ENCODE data around the gene CLN5. TPM values are rescaled to one million over a fixed set of nuclear protein-coding genes. Genes with fewer than 3 reads are reported as not detected.

CLN5 gene
- total RNA-seq (2021; ENCODE audit: unreplicated experiment), result 21.4 TPM
- polyA plus RNA-seq (2012; ENCODE audit: insufficient read length), result 14.2 TPM
- Bru-seq, nascent RNA, result percentile 62 among the genes with signal in this experiment
- BruChase-seq, experiment 1, labeled RNA remaining after a 2-hour chase, result percentile 72 among the genes with signal in this experiment
- BruChase-seq, experiment 2, labeled RNA remaining after a 6-hour chase, result percentile 87 among the genes with signal in this experiment
- long read RNA-seq, full-length matches to known transcripts, result 36 of 38 reads
- long read RNA-seq, partial matches to known transcripts, result 0 of 38 reads
- long read RNA-seq, other reads (novel, unspliced or antisense), result 2 of 38 reads

DNA sequence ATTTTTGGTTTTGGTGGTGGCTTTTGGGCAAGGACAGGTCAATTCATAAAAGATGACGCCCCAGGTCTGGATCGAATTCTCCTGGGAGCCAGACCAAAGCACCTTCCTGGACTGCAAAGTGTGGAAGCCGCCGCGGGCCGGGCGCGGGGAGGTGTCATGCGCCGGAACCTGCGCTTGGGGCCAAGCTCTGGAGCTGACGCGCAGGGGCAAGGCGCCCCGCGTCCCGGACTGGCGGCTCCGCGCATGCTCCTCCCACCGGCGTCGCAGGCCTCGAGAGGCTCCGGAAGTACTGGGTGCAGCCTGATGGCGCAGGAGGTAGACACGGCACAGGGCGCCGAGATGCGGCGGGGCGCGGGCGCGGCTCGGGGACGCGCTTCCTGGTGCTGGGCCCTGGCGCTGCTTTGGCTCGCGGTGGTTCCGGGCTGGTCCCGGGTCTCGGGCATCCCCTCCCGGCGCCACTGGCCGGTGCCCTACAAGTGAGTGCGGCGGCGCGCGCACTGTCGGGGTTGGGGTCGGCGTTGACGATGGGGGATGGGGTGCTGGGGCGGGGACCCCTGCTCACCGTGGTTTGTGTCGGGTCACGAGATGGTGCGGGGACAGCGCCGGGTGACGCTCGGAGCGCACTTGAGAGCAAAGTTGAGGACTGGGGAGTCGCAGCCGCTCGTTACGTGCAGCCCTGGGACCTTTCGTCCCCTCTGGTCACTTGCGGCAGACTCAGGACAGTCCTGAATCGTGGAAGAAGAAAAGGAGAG, at the start of gene CLN5:
CLN5 (plus strand) TSS at position 286 of the 752 bp plus-strand sequence; CDS start at position 304, 18 bp downstream.
- intact Hi-C loops (cut with micrococcal nuclease; ENCODE audit: unreplicated experiment) (no loop called here), in situ Hi-C loops (cut with HindIII; ENCODE audit: low pct_unique_long_range_greater_than_20kb, low sequenced_read_pairs) (no loop called here)
- H3K4me3 ChIP-seq (ENCODE audit: low read depth in 2 of 2, low read length in 2 of 2), result peak within 1 kb of the TSS; percentile 72 to 84
- TF ChIP-seq TCF7L2 (IDR thresholded peaks at IDR 0.05; ENCODE audit: low read depth, low read length) (no peak), SIN3A (IDR thresholded peaks at IDR 0.05; ENCODE audit: borderline replicate concordance, insufficient read depth, low read depth, low read length) (peak; percentile 85; the same call in 1 of the 2 replicates), POLR2AphosphoS5 (IDR thresholded peaks at IDR 0.05; ENCODE audit: low read depth, low read length) (peak; percentile 70; the same call in 1 of the 2 replicates)
- TF ChIP-seq, protein P1, sequence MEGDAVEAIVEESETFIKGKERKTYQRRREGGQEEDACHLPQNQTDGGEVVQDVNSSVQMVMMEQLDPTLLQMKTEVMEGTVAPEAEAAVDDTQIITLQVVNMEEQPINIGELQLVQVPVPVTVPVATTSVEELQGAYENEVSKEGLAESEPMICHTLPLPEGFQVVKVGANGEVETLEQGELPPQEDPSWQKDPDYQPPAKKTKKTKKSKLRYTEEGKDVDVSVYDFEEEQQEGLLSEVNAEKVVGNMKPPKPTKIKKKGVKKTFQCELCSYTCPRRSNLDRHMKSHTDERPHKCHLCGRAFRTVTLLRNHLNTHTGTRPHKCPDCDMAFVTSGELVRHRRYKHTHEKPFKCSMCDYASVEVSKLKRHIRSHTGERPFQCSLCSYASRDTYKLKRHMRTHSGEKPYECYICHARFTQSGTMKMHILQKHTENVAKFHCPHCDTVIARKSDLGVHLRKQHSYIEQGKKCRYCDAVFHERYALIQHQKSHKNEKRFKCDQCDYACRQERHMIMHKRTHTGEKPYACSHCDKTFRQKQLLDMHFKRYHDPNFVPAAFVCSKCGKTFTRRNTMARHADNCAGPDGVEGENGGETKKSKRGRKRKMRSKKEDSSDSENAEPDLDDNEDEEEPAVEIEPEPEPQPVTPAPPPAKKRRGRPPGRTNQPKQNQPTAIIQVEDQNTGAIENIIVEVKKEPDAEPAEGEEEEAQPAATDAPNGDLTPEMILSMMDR (IDR thresholded peaks at IDR 0.05), result no peak
- TF ChIP-seq, protein P2, sequence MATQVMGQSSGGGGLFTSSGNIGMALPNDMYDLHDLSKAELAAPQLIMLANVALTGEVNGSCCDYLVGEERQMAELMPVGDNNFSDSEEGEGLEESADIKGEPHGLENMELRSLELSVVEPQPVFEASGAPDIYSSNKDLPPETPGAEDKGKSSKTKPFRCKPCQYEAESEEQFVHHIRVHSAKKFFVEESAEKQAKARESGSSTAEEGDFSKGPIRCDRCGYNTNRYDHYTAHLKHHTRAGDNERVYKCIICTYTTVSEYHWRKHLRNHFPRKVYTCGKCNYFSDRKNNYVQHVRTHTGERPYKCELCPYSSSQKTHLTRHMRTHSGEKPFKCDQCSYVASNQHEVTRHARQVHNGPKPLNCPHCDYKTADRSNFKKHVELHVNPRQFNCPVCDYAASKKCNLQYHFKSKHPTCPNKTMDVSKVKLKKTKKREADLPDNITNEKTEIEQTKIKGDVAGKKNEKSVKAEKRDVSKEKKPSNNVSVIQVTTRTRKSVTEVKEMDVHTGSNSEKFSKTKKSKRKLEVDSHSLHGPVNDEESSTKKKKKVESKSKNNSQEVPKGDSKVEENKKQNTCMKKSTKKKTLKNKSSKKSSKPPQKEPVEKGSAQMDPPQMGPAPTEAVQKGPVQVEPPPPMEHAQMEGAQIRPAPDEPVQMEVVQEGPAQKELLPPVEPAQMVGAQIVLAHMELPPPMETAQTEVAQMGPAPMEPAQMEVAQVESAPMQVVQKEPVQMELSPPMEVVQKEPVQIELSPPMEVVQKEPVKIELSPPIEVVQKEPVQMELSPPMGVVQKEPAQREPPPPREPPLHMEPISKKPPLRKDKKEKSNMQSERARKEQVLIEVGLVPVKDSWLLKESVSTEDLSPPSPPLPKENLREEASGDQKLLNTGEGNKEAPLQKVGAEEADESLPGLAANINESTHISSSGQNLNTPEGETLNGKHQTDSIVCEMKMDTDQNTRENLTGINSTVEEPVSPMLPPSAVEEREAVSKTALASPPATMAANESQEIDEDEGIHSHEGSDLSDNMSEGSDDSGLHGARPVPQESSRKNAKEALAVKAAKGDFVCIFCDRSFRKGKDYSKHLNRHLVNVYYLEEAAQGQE (IDR thresholded peaks at IDR 0.05; ENCODE audit: insufficient read depth in 1 of 2, low read depth in 2 of 2, low read length in 1 of 2), result no peak
- no peak for DNase-seq (ENCODE audit: low read depth, low spot score)
- peak within 1 kb of the TSS; percentile 85 for H3K27ac ChIP-seq (ENCODE audit: low read length)
- ChIA-PET POLR2A (interaction anchor here (0.5 kb wide), 1 partner anchor 452 kb away, joined by 4 read pairs; no protein-coding TSS in a partner anchor), CTCF (no interaction called here)
- ATAC-seq, result peak; percentile 99
- H3K4me1 ChIP-seq (ENCODE audit: control insufficient read depth, insufficient read depth, low read length), result peaks cover 3% of the 10 kb centered on the region; the same call in 1 of the 2 replicates
- no peaks in the 10 kb centered on the region; the same call in 1 of the 2 replicates for H3K36me3 ChIP-seq (ENCODE audit: control insufficient read depth, insufficient read depth, low read length)
- no TSS peak for BruUV-seq (replicated peaks)
- H3K9me3 ChIP-seq (ENCODE audit: control insufficient read depth, insufficient read depth, low read depth, low read length), result no peaks in the 10 kb centered on the region
- H3K27me3 ChIP-seq (ENCODE audit: control insufficient read depth, insufficient read depth, low read length), result no peaks in the 10 kb centered on the region

DNA sequence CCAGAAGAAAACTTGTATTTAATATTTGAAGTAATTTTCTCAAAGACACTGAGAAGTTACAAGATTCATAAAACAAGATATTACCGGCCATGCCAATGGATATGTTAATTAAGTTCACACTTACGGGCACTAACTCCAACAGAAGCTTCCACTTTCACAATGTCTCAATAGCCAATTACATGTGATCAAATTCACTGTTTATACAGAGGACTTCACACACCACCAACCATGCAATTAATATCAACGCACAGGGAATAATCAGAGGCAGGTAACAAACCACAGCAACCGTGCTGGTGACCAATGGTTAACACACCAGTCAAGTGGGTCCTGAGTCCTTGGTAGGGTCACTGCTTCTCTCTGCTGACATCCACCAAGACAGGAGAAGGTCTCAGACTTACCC, 49.5 kb upstream of the CLN5 start:
- CTCF ChIA-PET, result no interaction called here
- POLR2A ChIA-PET, result no interaction called here
- no peaks in the 10 kb centered on the region for H3K36me3 ChIP-seq (ENCODE audit: control insufficient read depth, insufficient read depth, low read length)
- H3K27me3 ChIP-seq (ENCODE audit: control insufficient read depth, insufficient read depth, low read length), result no peaks in the 10 kb centered on the region
- H3K4me3 ChIP-seq (ENCODE audit: low read depth in 2 of 2, low read length in 2 of 2), result no peak overlapping the region
- ATAC-seq (no peak), DNase-seq (ENCODE audit: low read depth, low spot score) (no peak)
- TF ChIP-seq SIN3A (IDR thresholded peaks at IDR 0.05; ENCODE audit: borderline replicate concordance, insufficient read depth, low read depth, low read length) (no peak), TCF7L2 (IDR thresholded peaks at IDR 0.05; ENCODE audit: low read depth, low read length) (no peak), POLR2AphosphoS5 (IDR thresholded peaks at IDR 0.05; ENCODE audit: low read depth, low read length) (no peak)
- TF ChIP-seq, protein P1 (IDR thresholded peaks at IDR 0.05), result no peak
- TF ChIP-seq, protein P2 (IDR thresholded peaks at IDR 0.05; ENCODE audit: insufficient read depth in 1 of 2, low read depth in 2 of 2, low read length in 1 of 2), result no peak
- H3K9me3 ChIP-seq (ENCODE audit: control insufficient read depth, insufficient read depth, low read depth, low read length), result no peaks in the 10 kb centered on the region
- intact Hi-C loops (cut with micrococcal nuclease; ENCODE audit: unreplicated experiment) (no loop called here), in situ Hi-C loops (cut with HindIII; ENCODE audit: low pct_unique_long_range_greater_than_20kb, low sequenced_read_pairs) (no loop called here)
- BruUV-seq (replicated peaks), result no TSS peak
- H3K4me1 ChIP-seq (ENCODE audit: control insufficient read depth, insufficient read depth, low read length), result no peaks in the 10 kb centered on the region
- no peak overlapping the region for H3K27ac ChIP-seq (ENCODE audit: low read length)
